ENCODE measurements around the gene ANO10. TPM values are rescaled to one million over a fixed set of nuclear protein-coding genes. Genes with fewer than 3 reads are reported as not detected.

ANO10 gene
- total and polyA plus RNA-seq, 2 of the 8 experiments (the other 6 are each of a cell fraction or from before 2014, with no cell fraction given): 38.0 to 53.2 TPM

DNA sequence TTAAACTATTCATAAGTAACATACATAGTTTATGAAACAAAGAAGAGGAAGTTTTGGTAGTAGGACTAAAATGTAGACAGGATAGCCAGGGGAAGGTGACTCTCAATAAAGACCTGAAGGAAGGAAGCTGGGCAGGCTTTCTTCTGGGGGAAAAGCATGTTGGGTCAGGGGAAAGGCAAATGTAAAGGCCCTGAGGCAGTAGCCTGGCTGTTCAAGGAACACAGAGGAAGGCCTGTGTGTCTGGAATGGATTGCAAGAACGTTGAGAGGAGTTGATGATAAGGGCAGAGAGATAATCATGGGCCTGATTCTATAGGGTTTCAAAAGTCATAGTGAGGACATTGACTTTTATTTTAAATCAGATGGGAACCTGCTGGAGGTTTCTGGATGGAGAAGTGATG lies 167.8 kb downstream of the ANO10 start:
- H4K5ac ChIP-seq (ENCODE audit: insufficient read length, low read depth, low read length): no peak overlapping the region
- H4K8ac ChIP-seq (ENCODE audit: extremely low read depth, insufficient read depth, low read length): no peak overlapping the region
- no peaks in the 10 kb centered on the region for H3K9me3 ChIP-seq (ENCODE audit: insufficient read depth in 2 of 2, low read depth in 1 of 2, low read length in 1 of 2)
- no peak overlapping the region for H4K91ac ChIP-seq (replicated peaks; ENCODE audit: insufficient read length, low read length)
- no peak overlapping the region for H2BK20ac ChIP-seq (ENCODE audit: low read length)
- CTCF ChIA-PET (ENCODE audit: partially characterized antibody): no interaction called here
- H3K4me1 ChIP-seq (replicated peaks in 1 of 4; ENCODE audit: control insufficient read depth in 3 of 4, insufficient read depth in 4 of 4, low read length in 3 of 4): 0 out of 7 replicates have a peak, but pooled peaks cover 0 to 4% (median 0%) of the 10 kb centered on the region in 4 experiments
- no peaks in the 10 kb centered on the region for H3K27me3 ChIP-seq (replicated peaks in 1 of 4; ENCODE audit: control insufficient read depth in 3 of 4, extremely low read depth in 1 of 4, insufficient read depth in 3 of 4, low read length in 3 of 4)
- H3K27ac ChIP-seq (ENCODE audit: low read depth, low read length): no peak overlapping the region
- no peak overlapping the region for H2BK15ac ChIP-seq (ENCODE audit: low read length)
- no peak overlapping the region for H2BK5ac ChIP-seq (ENCODE audit: low read depth, low read length)
- no peaks in the 10 kb centered on the region for H3K79me2 ChIP-seq (ENCODE audit: control insufficient read depth in 1 of 2, insufficient read depth in 2 of 2, low read length in 2 of 2)
- H3K79me1 ChIP-seq (ENCODE audit: low read depth, low read length): no peaks in the 10 kb centered on the region
- no peak overlapping the region for H3K4me3 ChIP-seq (ENCODE audit: extremely low read depth in 1 of 4, insufficient read depth in 2 of 4, low read depth in 3 of 4, low read length in 4 of 4)
- H2BK12ac ChIP-seq (ENCODE audit: low read depth, low read length): no peak overlapping the region
- H3K14ac ChIP-seq (ENCODE audit: insufficient read length): no peak overlapping the region
- no peak overlapping the region for H3K18ac ChIP-seq (ENCODE audit: extremely low read depth, low read length)
- no peak overlapping the region for H2AK5ac ChIP-seq (ENCODE audit: low read depth, low read length)
- no peak overlapping the region for H3K4me2 ChIP-seq (ENCODE audit: insufficient read depth in 1 of 2, low read depth in 2 of 2, low read length in 2 of 2)
- no peak overlapping the region for H3K9ac ChIP-seq (replicated peaks in 1 of 4; ENCODE audit: extremely low read depth in 1 of 4, low read depth in 3 of 4, low read length in 3 of 4)
- H3K4ac ChIP-seq (replicated peaks; ENCODE audit: insufficient read length, low read depth, low read length): no peak overlapping the region
- no peak for DNase-seq (ENCODE audit: low read depth in 1 of 2, low spot score in 2 of 2)
- no peak overlapping the region for H3K56ac ChIP-seq (replicated peaks; ENCODE audit: insufficient read length, low read depth, low read length)
- no peak overlapping the region for H2BK120ac ChIP-seq (replicated peaks; ENCODE audit: low read depth, low read length)
- no peak overlapping the region for H2AFZ ChIP-seq (ENCODE audit: low read length)
- H4K20me1 ChIP-seq (replicated peaks in 1 of 2; ENCODE audit: control insufficient read depth in 1 of 2, insufficient read depth in 2 of 2, low read length in 2 of 2): peaks cover 0 to 2% of the 10 kb centered on the region in 2 experiments
- no peaks in the 10 kb centered on the region for H3K36me3 ChIP-seq (ENCODE audit: control insufficient read depth in 2 of 4, insufficient read depth in 4 of 4, low read length in 3 of 4)
- 94% methylated on average over 1 of the region's 1 CpG; no CpG with 5 or more reads in 1 of the 2 experiments for WGBS, 2 experiments (ENCODE audit: extremely low coverage in 1 of 2, insufficient coverage in 1 of 2, insufficient read length in 1 of 2, insufficient replicate concordance in 2 of 2, low coverage in 1 of 2, low lambda C conversion rate in 2 of 2, missing lambda C conversion rate in 1 of 2)
- H3K23ac ChIP-seq (ENCODE audit: insufficient read length): no peak overlapping the region
- TF ChIP-seq, protein P1, sequence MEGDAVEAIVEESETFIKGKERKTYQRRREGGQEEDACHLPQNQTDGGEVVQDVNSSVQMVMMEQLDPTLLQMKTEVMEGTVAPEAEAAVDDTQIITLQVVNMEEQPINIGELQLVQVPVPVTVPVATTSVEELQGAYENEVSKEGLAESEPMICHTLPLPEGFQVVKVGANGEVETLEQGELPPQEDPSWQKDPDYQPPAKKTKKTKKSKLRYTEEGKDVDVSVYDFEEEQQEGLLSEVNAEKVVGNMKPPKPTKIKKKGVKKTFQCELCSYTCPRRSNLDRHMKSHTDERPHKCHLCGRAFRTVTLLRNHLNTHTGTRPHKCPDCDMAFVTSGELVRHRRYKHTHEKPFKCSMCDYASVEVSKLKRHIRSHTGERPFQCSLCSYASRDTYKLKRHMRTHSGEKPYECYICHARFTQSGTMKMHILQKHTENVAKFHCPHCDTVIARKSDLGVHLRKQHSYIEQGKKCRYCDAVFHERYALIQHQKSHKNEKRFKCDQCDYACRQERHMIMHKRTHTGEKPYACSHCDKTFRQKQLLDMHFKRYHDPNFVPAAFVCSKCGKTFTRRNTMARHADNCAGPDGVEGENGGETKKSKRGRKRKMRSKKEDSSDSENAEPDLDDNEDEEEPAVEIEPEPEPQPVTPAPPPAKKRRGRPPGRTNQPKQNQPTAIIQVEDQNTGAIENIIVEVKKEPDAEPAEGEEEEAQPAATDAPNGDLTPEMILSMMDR (IDR thresholded peaks at IDR 0.05; ENCODE audit: control extremely low read depth in 1 of 3, insufficient read depth in 1 of 3, low read depth in 1 of 3, low read length in 3 of 3): no peak
- TF ChIP-seq CBX5 (IDR thresholded peaks at IDR 0.05; ENCODE audit: low read depth, low read length): no peak
- no peak for TF ChIP-seq CREB1 (IDR thresholded peaks at IDR 0.05)
- H3K23me2 ChIP-seq (ENCODE audit: low read depth, low read length): no peaks in the 10 kb centered on the region
- POLR2A ChIA-PET (ENCODE audit: partially characterized antibody): no interaction called here
- no peak for FAIRE-seq

Measured in H1 (cell line).